Esophagus squamous epithelium (tissue), 4 donors: ENCODE results near the gene TPM3.

ENCODE experiments used
- POLR2A ChIP-seq, 4 donors: fragments of 450-650 bp; IDR thresholded peaks; one replicate each; pipeline ENCODE4 v1.6.1; 2017; ENCODE audit warnings: antibody characterized with exemption in 4 of 4, mild to moderate bottlenecking in 4 of 4, moderate library complexity in 3 of 4
- TF ChIP-seq, protein P1 (sequence below), 6 experiments: fragments of 450-650 bp in 4 of 6; fragments of 200-600 bp in 2 of 6; sonication (generic) in 2 of 6; IDR thresholded peaks; one replicate each; pipeline ENCODE4 v1.5.1; 2016 to 2019; ENCODE audit warnings: antibody characterized with exemption in 6 of 6, mild to moderate bottlenecking in 4 of 6, moderate library complexity in 4 of 6

DNA sequence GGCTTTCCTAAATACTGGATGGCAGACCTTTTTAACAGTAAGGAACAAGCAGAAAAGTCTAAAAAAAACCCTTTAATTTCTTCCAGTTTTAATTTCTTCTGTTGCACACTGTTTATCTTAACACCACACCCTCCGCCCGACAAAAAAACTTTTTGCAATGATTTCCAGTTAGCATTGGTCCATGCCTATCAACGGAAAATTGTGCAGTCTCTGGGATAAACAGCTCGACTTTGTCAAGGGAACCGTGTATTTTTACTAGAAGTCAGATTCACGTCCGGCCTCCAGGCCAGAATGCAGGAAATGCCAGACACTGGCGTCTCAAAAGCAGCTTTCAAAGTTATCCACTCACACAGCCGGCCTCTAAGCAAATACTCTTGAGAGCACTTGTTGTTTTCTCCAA, 36.6 kb downstream of the TPM3 start:
- no peak for TF ChIP-seq POLR2A (IDR thresholded peaks at IDR 0.05)
- TF ChIP-seq, protein P1, sequence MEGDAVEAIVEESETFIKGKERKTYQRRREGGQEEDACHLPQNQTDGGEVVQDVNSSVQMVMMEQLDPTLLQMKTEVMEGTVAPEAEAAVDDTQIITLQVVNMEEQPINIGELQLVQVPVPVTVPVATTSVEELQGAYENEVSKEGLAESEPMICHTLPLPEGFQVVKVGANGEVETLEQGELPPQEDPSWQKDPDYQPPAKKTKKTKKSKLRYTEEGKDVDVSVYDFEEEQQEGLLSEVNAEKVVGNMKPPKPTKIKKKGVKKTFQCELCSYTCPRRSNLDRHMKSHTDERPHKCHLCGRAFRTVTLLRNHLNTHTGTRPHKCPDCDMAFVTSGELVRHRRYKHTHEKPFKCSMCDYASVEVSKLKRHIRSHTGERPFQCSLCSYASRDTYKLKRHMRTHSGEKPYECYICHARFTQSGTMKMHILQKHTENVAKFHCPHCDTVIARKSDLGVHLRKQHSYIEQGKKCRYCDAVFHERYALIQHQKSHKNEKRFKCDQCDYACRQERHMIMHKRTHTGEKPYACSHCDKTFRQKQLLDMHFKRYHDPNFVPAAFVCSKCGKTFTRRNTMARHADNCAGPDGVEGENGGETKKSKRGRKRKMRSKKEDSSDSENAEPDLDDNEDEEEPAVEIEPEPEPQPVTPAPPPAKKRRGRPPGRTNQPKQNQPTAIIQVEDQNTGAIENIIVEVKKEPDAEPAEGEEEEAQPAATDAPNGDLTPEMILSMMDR (IDR thresholded peaks at IDR 0.05): no peak
